K562 (cell line): ENCODE data around the gene UTP4. TPM values are rescaled to one million over a fixed set of nuclear protein-coding genes. Genes with fewer than 3 reads are reported as not detected.

Experiments used
- MYNN ChIP-seq, 2 experiments: sonication (generic); formaldehyde crosslinking in 1 of 2; IDR thresholded peaks; 2 replicates each; pipeline versions ENCODE4 v1.5.0 to v1.6.1; 2016 to 2020; ENCODE audit warnings: antibody characterized with exemption in 1 of 2, missing genetic modification reagents in 1 of 2
- TAF7 ChIP-seq: fragments of 450-650 bp; IDR thresholded peaks from 2 replicates; pipeline ENCODE4 v1.6.1; 2016; ENCODE audit warnings: missing genetic modification characterization, missing compliant biosample characterization
- TRIM25 ChIP-seq: fragments of 450-650 bp; IDR thresholded peaks from 2 replicates; pipeline ENCODE4 v1.7.0; 2016; ENCODE audit warnings: borderline replicate concordance
- ZBTB26 ChIP-seq: fragments of 450-650 bp; formaldehyde crosslinking; IDR thresholded peaks from 2 replicates; pipeline ENCODE4 v1.4.0; 2022; ENCODE audit warnings: missing genetic modification characterization
- ZBTB5 ChIP-seq: fragments of 450-650 bp; IDR thresholded peaks from 2 replicates; pipeline ENCODE4 v1.6.1; 2017; ENCODE audit warnings: antibody characterized with exemption
- ZNF384 ChIP-seq: IDR thresholded peaks from 2 replicates; pipeline ENCODE4 v1.6.1; 2012; ENCODE audit warnings: low read depth, low read length, improper control_type of control experiment
- polyA plus RNA-seq, 8 experiments: library from polyadenylated mRNA; depleted of rRNA in 4 of 8; stranded (reverse) in 5 of 8; unstranded in 3 of 8; fragments of >200 nt; fragmentation: Nextera tagmentation in 2 of 8; fragmentation: Illumina TruSeq in 1 of 8; extraction: Ambion mirVana in 2 of 8; extraction: Trizol in 1 of 8; gene quantifications; 2 replicates each; pipeline versions ENCODE4 v1.2.1 to v1.2.3, GENCODE V29; 2011 to 2014; ENCODE audit warnings: inconsistent platforms in 1 of 8, missing spikeins in 1 of 8
- total RNA-seq, 7 experiments: library from RNA; depleted of rRNA in 6 of 7; stranded (reverse); fragments of >200 nt in 6 of 7; fragmentation: Illumina TruSeq in 2 of 7; extraction: Trizol in 2 of 7; gene quantifications; 2 replicates each; pipeline versions ENCODE4 v1.2.1 to v1.2.3, GENCODE V29; 2011 to 2021; ENCODE audit warnings: low replicate concordance in 1 of 7

UTP4 gene
- total and polyA plus RNA-seq, 9 of the 15 experiments (the other 6 are each of a cell fraction or from before 2014, with no cell fraction given) = 46.1 to 203 (median 145) TPM

GRCh38 chr16:69116906-69117305, 15.5 kb upstream of the UTP4 start (continued):
- TF ChIP-seq ZBTB26 (CRISPR knock-in tag) = no peak
- TF ChIP-seq TAF7 (tag) = no peak
- no peak for TF ChIP-seq TRIM25
- no peak for TF ChIP-seq MYNN (IDR thresholded peaks at IDR 0.05)
- no peak for TF ChIP-seq MYNN (CRISPR knock-in tag; IDR thresholded peaks at IDR 0.05)
- TF ChIP-seq ZBTB5 = no peak
- TF ChIP-seq ZNF384 = no peak
